ENCODE measurements around the gene ZC3H18. TPM values are rescaled to one million over a fixed set of nuclear protein-coding genes. Genes with fewer than 3 reads are reported as not detected.
"Not testable (repeated sequence)": the region's sequence is repeated elsewhere in the genome, so short reads cannot be mapped to it uniquely, and the experiment has no call there.

The ZC3H18 gene
- total and polyA plus RNA-seq, 2 experiments from 2014 or later, result 30.0 to 40.7 TPM

- Mint-ChIP-seq H3K36me3 (ENCODE audit: low read depth) (peaks cover 44% of the 10 kb centered on the region), H3K27me3 (ENCODE audit: insufficient read depth, low read depth, poor library complexity) (peaks cover 2% of the 10 kb centered on the region), H3K4me3 (no peak overlapping the region), H3K4me1 (peaks cover 15% of the 10 kb centered on the region), H3K9me3 (no peaks in the 10 kb centered on the region), H3K27ac (no peak overlapping the region)
- H3K27ac ChIP-seq (ENCODE audit: low read depth), result no peak overlapping the region
- H3K27me3 ChIP-seq (ENCODE audit: insufficient read depth), result no peaks in the 10 kb centered on the region
- DNase-seq (ENCODE audit: low spot score), result no peak
- H2AFZ ChIP-seq, result no peak overlapping the region
- no peak overlapping the region for H3K4me2 ChIP-seq
- no peak for TF ChIP-seq EZH2phosphoT487 (IDR thresholded peaks at IDR 0.05; ENCODE audit: unreplicated experiment)
- TF ChIP-seq ZNF331 (CRISPR knock-in tag; IDR thresholded peaks at IDR 0.05; ENCODE audit: low read depth), result no peak
- no peak for TF ChIP-seq JUNB (IDR thresholded peaks at IDR 0.05; ENCODE audit: unreplicated experiment)
- no peak for TF ChIP-seq EZH2 (IDR thresholded peaks at IDR 0.05; ENCODE audit: low read depth, unreplicated experiment)
- H3K4me3 ChIP-seq, result no peak overlapping the region
- peaks cover 6% of the 10 kb centered on the region for H3K79me2 ChIP-seq (replicated peaks; ENCODE audit: insufficient read depth)
- H4K20me1 ChIP-seq (replicated peaks; ENCODE audit: insufficient read depth), result peaks cover 26% of the 10 kb centered on the region
- no peaks in the 10 kb centered on the region for H3K9me2 ChIP-seq (ENCODE audit: insufficient read depth)
- peaks cover 9% of the 10 kb centered on the region; the same call in 1 of the 2 replicates for H3K36me3 ChIP-seq (ENCODE audit: insufficient read depth)
- peaks cover 19% of the 10 kb centered on the region for H3F3A ChIP-seq (replicated peaks; ENCODE audit: low read depth)
- H3K4me1 ChIP-seq (ENCODE audit: insufficient read depth), result peaks cover 9% of the 10 kb centered on the region; the same call in 1 of the 2 replicates
- ATAC-seq, result no peak
Measured at GRCh38 chr16:88608076-88608475, 37.9 kb downstream of the ZC3H18 start.

GRCh38 chr16:88609426-88609825 is 39.2 kb downstream of the ZC3H18 start:
- peaks cover 44% of the 10 kb centered on the region for H3K36me3 Mint-ChIP-seq (ENCODE audit: low read depth)
- H3K4me1 ChIP-seq (ENCODE audit: insufficient read depth); H3K27ac Mint-ChIP-seq; ATAC-seq; H3K36me3 ChIP-seq (ENCODE audit: insufficient read depth); H3K4me3 ChIP-seq; H3K4me3 Mint-ChIP-seq; H3K27ac ChIP-seq (ENCODE audit: low read depth); H3K9me3 Mint-ChIP-seq; H3K27me3 ChIP-seq (ENCODE audit: insufficient read depth); DNase-seq (ENCODE audit: low spot score); H3K9me2 ChIP-seq (ENCODE audit: insufficient read depth); H3K4me2 ChIP-seq; H3K27me3 Mint-ChIP-seq (ENCODE audit: insufficient read depth, low read depth, poor library complexity); H2AFZ ChIP-seq: not testable (repeated sequence)
- Histone ChIP-seq H3F3A (replicated peaks; ENCODE audit: low read depth) (peaks cover 20% of the 10 kb centered on the region), H4K20me1 (replicated peaks; ENCODE audit: insufficient read depth) (peaks cover 34% of the 10 kb centered on the region), H3K79me2 (replicated peaks; ENCODE audit: insufficient read depth) (peaks cover 19% of the 10 kb centered on the region)
- H3K4me1 Mint-ChIP-seq, result peaks cover 15% of the 10 kb centered on the region

- Histone ChIP-seq H2AFZ (no peak overlapping the region), H3K9me2 (ENCODE audit: insufficient read depth) (no peaks in the 10 kb centered on the region), H3K79me2 (replicated peaks; ENCODE audit: insufficient read depth) (peaks cover 20% of the 10 kb centered on the region), H3F3A (replicated peaks; ENCODE audit: low read depth) (peaks cover 23% of the 10 kb centered on the region), H3K27ac (ENCODE audit: low read depth) (no peak overlapping the region), H3K36me3 (ENCODE audit: insufficient read depth) (peaks cover 8% of the 10 kb centered on the region), H3K4me3 (no peak overlapping the region), H3K4me2 (no peak overlapping the region), H3K4me1 (ENCODE audit: insufficient read depth) (peaks cover 9% of the 10 kb centered on the region; the same call in 1 of the 2 replicates), H3K27me3 (ENCODE audit: insufficient read depth) (no peaks in the 10 kb centered on the region), H4K20me1 (replicated peaks; ENCODE audit: insufficient read depth) (peaks cover 34% of the 10 kb centered on the region)
- TF ChIP-seq POLR2AphosphoS5 (IDR thresholded peaks at IDR 0.05; ENCODE audit: low read depth), result no peak
- peak; percentile 33 to 36 for TF ChIP-seq CTCF (conservative IDR thresholded peaks at IDR 0.05; ENCODE audit: low read depth in 2 of 2)
- TF ChIP-seq EZH2phosphoT487 (IDR thresholded peaks at IDR 0.05; ENCODE audit: unreplicated experiment), result no peak
- no peak for TF ChIP-seq ZNF114 (CRISPR knock-in tag; IDR thresholded peaks at IDR 0.05)
- no peak for TF ChIP-seq STAT1 (IDR thresholded peaks at IDR 0.05; ENCODE audit: unreplicated experiment)
- TF ChIP-seq ZNF331 (CRISPR knock-in tag; IDR thresholded peaks at IDR 0.05; ENCODE audit: low read depth), result no peak
- Mint-ChIP-seq H3K4me3 (no peak overlapping the region), H3K9me3 (no peaks in the 10 kb centered on the region), H3K27ac (no peak overlapping the region), H3K4me1 (peaks cover 17% of the 10 kb centered on the region), H3K27me3 (ENCODE audit: insufficient read depth, low read depth, poor library complexity) (peaks cover 2% of the 10 kb centered on the region), H3K36me3 (ENCODE audit: low read depth) (peaks cover 44% of the 10 kb centered on the region)
- DNase-seq (ENCODE audit: low spot score), result peak; percentile 73
- peak; percentile 77 for ATAC-seq
Measured at GRCh38 chr16:88610080-88610479, 39.9 kb downstream of the ZC3H18 start.
